ENCODE results near the gene SLC25A47. TPM values are rescaled to one million over a fixed set of nuclear protein-coding genes. Genes with fewer than 3 reads are reported as not detected.

SLC25A47 gene
- total and polyA plus RNA-seq, 9 of the 15 experiments (the other 6 are each of a cell fraction or from before 2014, with no cell fraction given), result 0.09 to 0.23 (median 0.22) TPM; not detected in 6

- TF ChIP-seq POLR3G (IDR thresholded peaks at IDR 0.05; ENCODE audit: extremely low read depth, insufficient read length, insufficient replicate concordance) (no peak), ZNF449 (CRISPR knock-in tag; IDR thresholded peaks at IDR 0.05) (no peak), GATAD2B (IDR thresholded peaks at IDR 0.05; ENCODE audit: borderline replicate concordance) (peak; percentile 8; the same call in 1 of the 2 replicates), ZC3H4 (CRISPR knock-in tag; IDR thresholded peaks at IDR 0.05; ENCODE audit: borderline replicate concordance) (0 out of 2 replicates have a peak, but pooled peaks have one; percentile 66), SAP30 (IDR thresholded peaks at IDR 0.05; ENCODE audit: borderline replicate concordance, insufficient read depth, low read depth, low read length, poor library complexity, severe bottlenecking) (peak; percentile 81), ZNF23 (CRISPR knock-in tag; IDR thresholded peaks at IDR 0.05) (no peak), ZNF639 (CRISPR knock-in tag; conservative IDR thresholded peaks at IDR 0.05 in 1 of 2, IDR thresholded peaks at IDR 0.05 in 1 of 2) (peak in 1 of 2 experiments; percentile 96; a peak in 2 of 4 replicates), NBN (IDR thresholded peaks at IDR 0.05; ENCODE audit: low read depth) (no peak), ZNF431 (CRISPR knock-in tag; IDR thresholded peaks at IDR 0.05) (peak; percentile 14; the same call in 1 of the 2 replicates), ATF7 (IDR thresholded peaks at IDR 0.05) (peak; percentile 72), NEUROD1 (IDR thresholded peaks at IDR 0.05; ENCODE audit: borderline replicate concordance, low read depth, low read length, partially characterized antibody) (peak; percentile 69), HNRNPK (IDR thresholded peaks at IDR 0.05; ENCODE audit: low read depth, low read length, poor library complexity, severe bottlenecking) (peak; percentile 80), THAP12 (CRISPR knock-in tag; IDR thresholded peaks at IDR 0.05) (0 out of 2 replicates have a peak, but pooled peaks have one; percentile 48), ZC3H11A (IDR thresholded peaks at IDR 0.05; ENCODE audit: low read depth, low read length) (no peak), JUNB (CRISPR knock-in tag; conservative IDR thresholded peaks at IDR 0.05) (no peak), MYBL2 (IDR thresholded peaks at IDR 0.05; ENCODE audit: low read depth) (no peak), MYBL2 (CRISPR knock-in tag; IDR thresholded peaks at IDR 0.05; ENCODE audit: borderline replicate concordance) (no peak), NFRKB (IDR thresholded peaks at IDR 0.05; ENCODE audit: low read depth) (peak; percentile 92; the same call in 1 of the 2 replicates)
Measured at GRCh38 chr14:100375963-100376735, 53.0 kb downstream of the SLC25A47 start, which contains the start of gene WDR25 (continued).

All from K562 (cell line).